Measurements from ENCODE around the gene CAMSAP2.

- TF ChIP-seq ZNF184 (tag by site-specific recombination; IDR thresholded peaks at IDR 0.05) = no peak
- TF ChIP-seq ZNF211 (tag by site-specific recombination; IDR thresholded peaks at IDR 0.05; ENCODE audit: low read depth) = no peak
- no peak for TF ChIP-seq PRDM10 (tag by site-specific recombination; IDR thresholded peaks at IDR 0.05)
- TF ChIP-seq ZNF19 (tag by site-specific recombination; IDR thresholded peaks at IDR 0.05; ENCODE audit: low read depth) = no peak
- no peak for TF ChIP-seq ELK4 (IDR thresholded peaks at IDR 0.05; ENCODE audit: borderline replicate concordance, low read depth, low read length)
- TF ChIP-seq ZNF518A (tag by site-specific recombination; conservative IDR thresholded peaks at IDR 0.05; ENCODE audit: low read depth) = no peak
- no peak for TF ChIP-seq ZNF488 (tag by site-specific recombination; IDR thresholded peaks at IDR 0.05)
- TF ChIP-seq CTCF (tag by site-specific recombination; IDR thresholded peaks at IDR 0.05) = no peak
- TF ChIP-seq ZNF311 (tag by site-specific recombination; IDR thresholded peaks at IDR 0.05; ENCODE audit: borderline replicate concordance) = no peak
- no peak for TF ChIP-seq KLF10 (tag by site-specific recombination; IDR thresholded peaks at IDR 0.05)
Observed at GRCh38 chr1:200892958-200893357, 154.3 kb downstream of the CAMSAP2 start.
